ENCODE results near the gene LRPAP1. TPM values are rescaled to one million over a fixed set of nuclear protein-coding genes. Genes with fewer than 3 reads are reported as not detected.

Gene LRPAP1
- total RNA-seq, 5 donors from 2014 or later (not counting 1 experiment from before 2014, with no cell fraction given) = 81.2 to 88.4 (median 81.9) TPM

- ChIA-PET POLR2A (no interaction called here), CTCF (no interaction called here)
- Histone ChIP-seq H3K27ac (ENCODE audit: low read length) (no peak overlapping the region), H3K36me3 (ENCODE audit: control insufficient read depth in 2 of 2, extremely low read depth in 1 of 2, insufficient read depth in 1 of 2, low read length in 1 of 2) (no peaks in the 10 kb centered on the region), H3K9me3 (peaks cover 2% of the 10 kb centered on the region), H3K27me3 (replicated peaks in 1 of 2; ENCODE audit: control insufficient read depth in 2 of 2, extremely low read depth in 1 of 2, insufficient read depth in 2 of 2, low read length in 1 of 2) (peaks cover 0 to 50% of the 10 kb centered on the region in 2 experiments), H3K4me1 (ENCODE audit: control insufficient read depth in 1 of 2, extremely low read depth in 1 of 2, insufficient read depth in 2 of 2, low read length in 2 of 2) (peaks cover 0 to 6% of the 10 kb centered on the region in 2 experiments), H3K4me3 (ENCODE audit: control insufficient read depth in 1 of 2, extremely low read depth in 1 of 2, low read length in 1 of 2) (no peak overlapping the region)
- Mint-ChIP-seq H3K27me3 (peaks cover 14 to 35% of the 10 kb centered on the region in 2 donors), H3K9me3 (peaks cover 0 to 3% (median 0%) of the 10 kb centered on the region in 3 donors), H3K27ac (no peak overlapping the region), H3K4me3 (peak overlapping the region in 1 of 3 donors; percentile 37), H3K36me3 (no peaks in the 10 kb centered on the region), H3K4me1 (no peaks in the 10 kb centered on the region)
- DNase-seq = no peak
- 86% methylated on average over 10 of the region's 15 CpGs for WGBS (ENCODE audit: insufficient coverage)
- no peak for ATAC-seq (replicated peaks in 1 of 4)
Observed at GRCh38 chr4:3464349-3464905, 67.8 kb downstream of the LRPAP1 start.

DNA sequence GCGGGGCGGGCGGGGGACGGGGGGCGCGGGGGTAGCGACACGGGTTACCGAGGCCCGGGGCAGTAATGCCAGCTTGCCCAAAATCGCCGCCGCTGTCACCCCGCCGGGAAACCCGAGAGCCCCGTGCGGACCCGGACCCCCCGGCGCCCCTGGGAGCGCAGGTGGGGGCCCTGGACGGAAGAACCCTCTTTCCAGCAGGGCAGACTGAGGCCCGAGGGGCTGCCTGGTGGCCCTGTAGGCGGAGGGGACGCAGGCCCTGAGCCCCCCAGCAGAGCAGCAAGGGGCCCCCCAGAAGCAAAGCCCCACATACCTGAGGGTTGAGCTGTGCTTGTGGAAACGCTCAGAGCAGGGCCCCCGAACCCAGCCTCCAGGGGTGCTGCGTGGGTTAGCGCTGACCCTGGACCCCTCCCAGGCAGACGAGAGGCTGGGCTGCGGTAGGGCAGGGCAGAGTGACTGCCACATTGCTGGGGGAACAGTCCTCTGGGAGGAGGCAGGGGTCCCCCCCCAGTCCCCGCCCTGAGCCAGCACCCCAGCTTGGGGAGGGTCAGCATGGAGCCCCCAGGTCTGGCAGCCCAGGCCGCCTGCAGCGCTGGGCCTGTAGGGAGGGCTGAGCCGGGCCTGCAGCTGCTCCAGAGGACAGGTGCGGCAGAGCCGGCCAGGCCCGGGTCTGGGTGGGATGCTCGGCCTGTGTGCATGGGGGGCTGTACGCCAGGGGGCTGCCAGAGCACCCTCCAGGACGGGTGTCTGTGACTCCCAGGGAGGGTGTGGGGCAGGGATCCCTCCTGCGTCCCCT lies 68.5 kb downstream of the LRPAP1 start:
- peaks cover 0 to 6% of the 10 kb centered on the region in 2 experiments for H3K4me1 ChIP-seq (ENCODE audit: control insufficient read depth in 1 of 2, extremely low read depth in 1 of 2, insufficient read depth in 2 of 2, low read length in 2 of 2)
- Mint-ChIP-seq H3K9me3 (peaks cover 0 to 3% (median 0%) of the 10 kb centered on the region in 3 donors), H3K4me3 (peak overlapping the region in 1 of 3 donors; percentile 67), H3K4me1 (no peaks in the 10 kb centered on the region), H3K27ac (no peak overlapping the region), H3K27me3 (peaks cover 14 to 35% of the 10 kb centered on the region in 2 donors), H3K36me3 (no peaks in the 10 kb centered on the region)
- H3K27me3 ChIP-seq (replicated peaks in 1 of 2; ENCODE audit: control insufficient read depth in 2 of 2, extremely low read depth in 1 of 2, insufficient read depth in 2 of 2, low read length in 1 of 2) = peaks cover 0 to 50% of the 10 kb centered on the region in 2 experiments
- ChIA-PET POLR2A (no interaction called here), CTCF (no interaction called here)
- WGBS (ENCODE audit: insufficient coverage) = 40% methylated on average over 41 of the region's 43 CpGs
- no peaks in the 10 kb centered on the region for H3K36me3 ChIP-seq (ENCODE audit: control insufficient read depth in 2 of 2, extremely low read depth in 1 of 2, insufficient read depth in 1 of 2, low read length in 1 of 2)
- peaks cover 2% of the 10 kb centered on the region for H3K9me3 ChIP-seq
- no peak overlapping the region for H3K4me3 ChIP-seq (ENCODE audit: control insufficient read depth in 1 of 2, extremely low read depth in 1 of 2, low read length in 1 of 2)
- ATAC-seq (replicated peaks in 1 of 4) (no peak), DNase-seq (no peak)
- no peak overlapping the region for H3K27ac ChIP-seq (ENCODE audit: low read length)

DNA sequence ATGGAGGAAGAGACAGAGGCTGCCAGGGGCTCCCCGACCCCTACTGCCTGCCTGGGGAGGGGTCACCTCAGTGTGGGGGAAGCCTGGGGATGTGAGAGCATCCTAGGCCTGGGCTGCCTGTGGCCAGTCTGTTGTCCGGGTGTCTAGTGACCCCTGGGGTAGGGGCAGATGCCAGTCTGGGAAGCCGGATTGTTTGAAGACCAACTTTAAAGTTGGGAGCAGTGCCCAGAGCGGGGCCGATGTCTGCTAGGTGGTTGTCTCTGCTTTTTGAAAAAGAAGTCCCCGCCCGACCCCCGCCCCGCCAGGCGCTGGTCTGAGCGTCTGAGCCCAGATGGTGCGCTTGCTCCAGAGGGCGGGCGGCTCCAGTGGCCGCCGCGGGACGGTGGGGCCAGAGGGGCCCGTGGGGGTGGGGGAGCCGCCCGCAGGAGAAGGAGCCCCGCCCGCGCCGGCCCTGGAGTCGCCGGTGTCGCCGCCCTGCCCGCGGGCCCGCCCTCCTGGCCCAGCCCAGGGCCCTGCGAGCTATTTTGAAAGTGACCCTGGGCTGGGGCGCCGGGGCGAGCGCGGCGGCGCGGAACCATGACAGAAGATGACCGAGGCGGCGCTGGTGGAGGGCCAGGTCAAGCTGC lies 69.3 kb downstream of the LRPAP1 start, which contains the start of gene DOK7:
Gene DOK7 (plus strand): TSS at position 517 of the 626 bp plus-strand sequence. CDS start 70 bp downstream, at position 587.
- H3K4me1 ChIP-seq (ENCODE audit: control insufficient read depth in 1 of 2, extremely low read depth in 1 of 2, insufficient read depth in 2 of 2, low read length in 2 of 2) = peaks cover 0 to 6% of the 10 kb centered on the region in 2 experiments
- H3K4me3 ChIP-seq (ENCODE audit: control insufficient read depth in 1 of 2, extremely low read depth in 1 of 2, low read length in 1 of 2) = no peak within 1 kb of the TSS
- DNase-seq (no peak), ATAC-seq (replicated peaks in 1 of 4) (peak in 2 of 4 experiments; percentile 15 to 23)
- Mint-ChIP-seq H3K4me1 (no peaks in the 10 kb centered on the region), H3K27ac (no peak within 1 kb of the TSS), H3K27me3 (peaks cover 14 to 37% of the 10 kb centered on the region in 2 donors), H3K9me3 (peaks cover 0 to 3% (median 0%) of the 10 kb centered on the region in 3 donors), H3K36me3 (no peaks in the 10 kb centered on the region), H3K4me3 (peak within 1 kb of the TSS in 2 of 3 donors; percentile 17 to 67)
- WGBS (ENCODE audit: insufficient coverage) = 12% methylated on average over 41 of the region's 44 CpGs
- CTCF ChIA-PET = no interaction called here
- no peaks in the 10 kb centered on the region for H3K36me3 ChIP-seq (ENCODE audit: control insufficient read depth in 2 of 2, extremely low read depth in 1 of 2, insufficient read depth in 1 of 2, low read length in 1 of 2)
- POLR2A ChIA-PET = no interaction called here
- peaks cover 2% of the 10 kb centered on the region for H3K9me3 ChIP-seq
- peaks cover 0 to 50% of the 10 kb centered on the region in 2 experiments for H3K27me3 ChIP-seq (replicated peaks in 1 of 2; ENCODE audit: control insufficient read depth in 2 of 2, extremely low read depth in 1 of 2, insufficient read depth in 2 of 2, low read length in 1 of 2)
- no peak within 1 kb of the TSS for H3K27ac ChIP-seq (ENCODE audit: low read length)

GRCh38 chr4:3462321-3462789 lies 69.9 kb downstream of the LRPAP1 start:
- Mint-ChIP-seq H3K4me3 (peak overlapping the region in 2 of 3 donors; percentile 17 to 67), H3K9me3 (peaks cover 0 to 3% (median 0%) of the 10 kb centered on the region in 3 donors), H3K27me3 (peaks cover 14 to 37% of the 10 kb centered on the region in 2 donors), H3K27ac (no peak overlapping the region), H3K36me3 (no peaks in the 10 kb centered on the region), H3K4me1 (no peaks in the 10 kb centered on the region)
- Histone ChIP-seq H3K27ac (ENCODE audit: low read length) (no peak overlapping the region), H3K27me3 (replicated peaks in 1 of 2; ENCODE audit: control insufficient read depth in 2 of 2, extremely low read depth in 1 of 2, insufficient read depth in 2 of 2, low read length in 1 of 2) (peaks cover 0 to 50% of the 10 kb centered on the region in 2 experiments), H3K36me3 (ENCODE audit: control insufficient read depth in 2 of 2, extremely low read depth in 1 of 2, insufficient read depth in 1 of 2, low read length in 1 of 2) (no peaks in the 10 kb centered on the region), H3K4me1 (ENCODE audit: control insufficient read depth in 1 of 2, extremely low read depth in 1 of 2, insufficient read depth in 2 of 2, low read length in 2 of 2) (peaks cover 0 to 6% of the 10 kb centered on the region in 2 experiments), H3K4me3 (ENCODE audit: control insufficient read depth in 1 of 2, extremely low read depth in 1 of 2, low read length in 1 of 2) (no peak overlapping the region), H3K9me3 (peaks cover 2% of the 10 kb centered on the region)
- CTCF ChIA-PET = no interaction called here
- WGBS (ENCODE audit: insufficient coverage) = 83% methylated on average over 6 of the region's 10 CpGs
- DNase-seq (no peak), ATAC-seq (replicated peaks in 1 of 4) (no peak)
- POLR2A ChIA-PET = no interaction called here

DNA sequence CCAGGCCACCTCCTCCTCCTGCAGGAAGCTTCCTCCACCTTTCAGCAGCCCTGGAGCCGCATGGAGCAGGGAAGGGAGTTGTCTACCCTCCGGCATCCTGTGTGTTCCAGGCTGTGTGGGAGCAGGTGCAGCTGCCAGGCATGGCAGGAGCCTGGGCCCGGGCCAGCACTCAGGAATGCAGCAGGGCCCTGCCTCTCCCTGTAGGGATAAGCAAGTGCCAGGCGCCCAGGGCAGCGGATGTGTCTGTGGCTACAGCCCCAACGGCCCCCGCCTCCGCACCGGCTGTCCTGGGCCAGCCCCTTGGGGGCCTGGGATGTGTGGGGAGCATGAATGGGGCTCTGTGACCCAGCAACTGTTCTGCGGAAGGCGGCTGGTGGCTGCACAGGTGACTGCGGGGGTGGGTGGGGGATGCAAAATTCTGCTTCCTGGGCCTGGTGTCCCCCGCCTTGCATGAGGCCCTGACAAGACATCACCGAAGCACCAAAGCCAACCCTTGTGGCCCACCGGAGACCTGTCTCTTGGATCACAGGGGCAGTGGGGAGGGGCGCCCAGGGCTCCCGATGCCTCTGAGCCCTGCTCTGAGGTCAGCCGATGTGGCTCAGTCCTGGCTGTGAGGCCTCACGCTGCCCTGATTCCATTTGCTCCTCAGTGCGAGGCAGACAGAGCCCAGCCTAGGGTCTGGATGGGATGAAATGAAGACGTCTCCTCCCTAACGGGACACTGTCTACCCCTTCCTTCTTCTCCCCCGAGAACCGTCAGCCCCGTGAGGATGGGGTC lies 70.5 kb downstream of the LRPAP1 start:
- ChIA-PET POLR2A (no interaction called here), CTCF (no interaction called here)
- Histone ChIP-seq H3K27ac (ENCODE audit: low read length) (no peak overlapping the region), H3K36me3 (ENCODE audit: control insufficient read depth in 2 of 2, extremely low read depth in 1 of 2, insufficient read depth in 1 of 2, low read length in 1 of 2) (no peaks in the 10 kb centered on the region), H3K4me3 (ENCODE audit: control insufficient read depth in 1 of 2, extremely low read depth in 1 of 2, low read length in 1 of 2) (no peak overlapping the region), H3K4me1 (ENCODE audit: control insufficient read depth in 1 of 2, extremely low read depth in 1 of 2, insufficient read depth in 2 of 2, low read length in 2 of 2) (peaks cover 0 to 6% of the 10 kb centered on the region in 2 experiments), H3K27me3 (replicated peaks in 1 of 2; ENCODE audit: control insufficient read depth in 2 of 2, extremely low read depth in 1 of 2, insufficient read depth in 2 of 2, low read length in 1 of 2) (peaks cover 0 to 50% of the 10 kb centered on the region in 2 experiments), H3K9me3 (peaks cover 2% of the 10 kb centered on the region)
- peaks cover 0 to 3% (median 0%) of the 10 kb centered on the region in 3 donors for H3K9me3 Mint-ChIP-seq
- no peak for DNase-seq
- peak overlapping the region in 1 of 3 donors; percentile 67 for H3K4me3 Mint-ChIP-seq
- H3K4me1 Mint-ChIP-seq = no peaks in the 10 kb centered on the region
- WGBS (ENCODE audit: insufficient coverage) = 81% methylated on average over 16 of the region's 25 CpGs
- no peak for ATAC-seq (replicated peaks in 1 of 4)
- H3K27me3 Mint-ChIP-seq = peaks cover 14 to 37% of the 10 kb centered on the region in 2 donors
- no peaks in the 10 kb centered on the region for H3K36me3 Mint-ChIP-seq
- H3K27ac Mint-ChIP-seq = no peak overlapping the region

DNA sequence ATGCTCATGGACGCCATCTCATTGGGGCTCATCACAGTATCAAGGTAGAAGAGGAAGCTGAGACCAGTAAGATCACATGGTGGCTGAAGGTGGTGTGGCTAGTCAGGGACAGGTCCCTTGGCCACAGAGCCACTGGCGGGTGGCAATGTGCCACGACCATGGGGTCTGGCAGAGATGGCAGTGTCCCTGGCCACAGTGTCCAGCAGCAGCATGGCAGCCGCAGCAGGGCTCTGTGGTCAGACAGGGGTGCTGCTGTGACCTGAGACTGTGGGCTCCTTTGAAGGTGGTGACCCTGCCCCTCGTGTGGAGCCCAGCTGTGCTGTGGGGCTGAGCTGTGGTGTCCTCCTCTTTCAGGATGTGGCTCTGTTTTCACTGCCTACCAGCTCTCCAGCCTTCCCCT lies 71.3 kb downstream of the LRPAP1 start:
- Mint-ChIP-seq H3K9me3 (peaks cover 0 to 3% (median under 1%) of the 10 kb centered on the region in 3 donors), H3K27me3 (peaks cover 14 to 37% of the 10 kb centered on the region in 2 donors), H3K4me1 (no peaks in the 10 kb centered on the region), H3K36me3 (no peaks in the 10 kb centered on the region), H3K4me3 (no peak overlapping the region), H3K27ac (no peak overlapping the region)
- Histone ChIP-seq H3K9me3 (peaks cover 2% of the 10 kb centered on the region), H3K27me3 (replicated peaks in 1 of 2; ENCODE audit: control insufficient read depth in 2 of 2, extremely low read depth in 1 of 2, insufficient read depth in 2 of 2, low read length in 1 of 2) (peaks cover 0 to 47% of the 10 kb centered on the region in 2 experiments), H3K4me3 (ENCODE audit: control insufficient read depth in 1 of 2, extremely low read depth in 1 of 2, low read length in 1 of 2) (no peak overlapping the region), H3K27ac (ENCODE audit: low read length) (no peak overlapping the region), H3K4me1 (ENCODE audit: control insufficient read depth in 1 of 2, extremely low read depth in 1 of 2, insufficient read depth in 2 of 2, low read length in 2 of 2) (peaks cover 0 to 6% of the 10 kb centered on the region in 2 experiments), H3K36me3 (ENCODE audit: control insufficient read depth in 2 of 2, extremely low read depth in 1 of 2, insufficient read depth in 1 of 2, low read length in 1 of 2) (no peaks in the 10 kb centered on the region)
- no peak for ATAC-seq (replicated peaks in 1 of 4)
- POLR2A ChIA-PET = no interaction called here
- WGBS (ENCODE audit: insufficient coverage) = 78% methylated on average over 5 of the region's 5 CpGs
- DNase-seq = no peak
- CTCF ChIA-PET = no interaction called here

Data from T-cell (primary cell).